BE2C (cell line): ENCODE measurements around the gene SLC38A9. TPM values are rescaled to one million over a fixed set of nuclear protein-coding genes. Genes with fewer than 3 reads are reported as not detected.
"Not testable (repeated sequence)": the region's sequence is repeated elsewhere in the genome, so short reads cannot be mapped to it uniquely, and the experiment has no call there.

ENCODE experiments used
- DNase-seq: peaks from one replicate; pipeline ENCODE4 v3.0.0-alpha.2; 2020
- H3K27me3 ChIP-seq: fragments of 250-450 bp; sonication (Bioruptor Pico); 2 replicates; pipeline ENCODE4 v1.5.1; 2020; ENCODE audit warnings: mild to moderate bottlenecking
- H3K36me3 ChIP-seq: fragments of 250-450 bp; sonication (Bioruptor Pico); 2 replicates; pipeline ENCODE4 v1.5.1; 2020; ENCODE audit warnings: mild to moderate bottlenecking
- H3K4me1 ChIP-seq: fragments of 250-450 bp; sonication (Bioruptor Pico); 2 replicates; pipeline ENCODE4 v1.5.1; 2020
- H3K4me3 ChIP-seq: 2 replicates; pipeline ENCODE4 v1.5.1; 2011; ENCODE audit warnings: low read depth, low read length
- H3K9me3 ChIP-seq: fragments of 250-450 bp; sonication (Bioruptor Pico); 2 replicates; pipeline ENCODE4 v1.5.1; 2020
- CTCF ChIP-seq: IDR thresholded peaks from 2 replicates; pipeline ENCODE4 v1.5.1; 2012; ENCODE audit warnings: mild to moderate bottlenecking, low read depth, low read length
- polyA plus RNA-seq: library from polyadenylated mRNA; unstranded; fragments of >200 nt; gene quantifications from one replicate; pipeline ENCODE4 v1.2.1, GENCODE V29; 2012; ENCODE audit warnings: low read depth, missing spikeins; ENCODE audit not compliant: insufficient read length, insufficient read depth

SLC38A9 gene
- polyA plus RNA-seq = 3.8 TPM

GRCh38 chr5:55712023-55712859, at the start of gene SLC38A9:
Gene SLC38A9 (minus strand): TSS chr5:55712324. CDS start chr5:55697958, 14,366 bp downstream.
- peak within 1 kb of the TSS; percentile 89 for H3K4me3 ChIP-seq

GRCh38 chr5:55761721-55762120, 49.6 kb upstream of the SLC38A9 start:
- H3K27me3 ChIP-seq = peaks cover 41% of the 10 kb centered on the region
- H3K4me3 ChIP-seq, H3K36me3 ChIP-seq, DNase-seq, H3K9me3 ChIP-seq, H3K4me1 ChIP-seq: not testable (repeated sequence)

More at GRCh38 chr5:55712023-55712859, at the start of gene SLC38A9:
- no peaks in the 10 kb centered on the region for H3K36me3 ChIP-seq
- no peaks in the 10 kb centered on the region for H3K9me3 ChIP-seq
- no peaks in the 10 kb centered on the region for H3K27me3 ChIP-seq
- H3K4me1 ChIP-seq = no peaks in the 10 kb centered on the region
- no peak for TF ChIP-seq CTCF
- peak; percentile 94 for DNase-seq

- Histone ChIP-seq H3K4me1 (no peaks in the 10 kb centered on the region), H3K4me3 (no peak overlapping the region), H3K36me3 (no peaks in the 10 kb centered on the region), H3K27me3 (peaks cover 51% of the 10 kb centered on the region), H3K9me3 (no peaks in the 10 kb centered on the region)
- DNase-seq = no peak
- no peak for TF ChIP-seq CTCF
Measured at GRCh38 chr5:55758714-55759113, 46.6 kb upstream of the SLC38A9 start.

GRCh38 chr5:55758231-55758630, 46.1 kb upstream of the SLC38A9 start:
- no peak overlapping the region for H3K4me3 ChIP-seq
- no peaks in the 10 kb centered on the region for H3K9me3 ChIP-seq
- H3K4me1 ChIP-seq = no peaks in the 10 kb centered on the region
- no peak for TF ChIP-seq CTCF
- no peak for DNase-seq
- H3K27me3 ChIP-seq = peaks cover 51% of the 10 kb centered on the region
- H3K36me3 ChIP-seq = no peaks in the 10 kb centered on the region

GRCh38 chr5:55750499-55750898, 38.4 kb upstream of the SLC38A9 start:
- no peak for DNase-seq
- no peak overlapping the region for H3K4me3 ChIP-seq
- no peak for TF ChIP-seq CTCF

GRCh38 chr5:55750063-55750462, 37.9 kb upstream of the SLC38A9 start:
- no peaks in the 10 kb centered on the region for H3K4me1 ChIP-seq
- no peaks in the 10 kb centered on the region for H3K36me3 ChIP-seq
- no peak for TF ChIP-seq CTCF
- H3K4me3 ChIP-seq = no peak overlapping the region
- H3K9me3 ChIP-seq = no peaks in the 10 kb centered on the region
- H3K27me3 ChIP-seq = peaks cover 33% of the 10 kb centered on the region
- DNase-seq = no peak

More at GRCh38 chr5:55750499-55750898, 38.4 kb upstream of the SLC38A9 start:
- Histone ChIP-seq H3K36me3 (no peaks in the 10 kb centered on the region), H3K9me3 (no peaks in the 10 kb centered on the region), H3K27me3 (peaks cover 31% of the 10 kb centered on the region), H3K4me1 (no peaks in the 10 kb centered on the region)
